ENCODE data around the gene AVEN. TPM values are rescaled to one million over a fixed set of nuclear protein-coding genes. Genes with fewer than 3 reads are reported as not detected.

Gene AVEN
- total and polyA plus RNA-seq, 2 experiments from 2014 or later, result 10.7 to 31.7 TPM

GRCh38 chr15:34038023-34038870 lies 757 bp downstream of the AVEN start:
- Histone ChIP-seq H3K9me3 (ENCODE audit: low read depth) (no peaks in the 10 kb centered on the region), H3K4me3 (peak overlapping the region; percentile 60), H3K27me3 (no peaks in the 10 kb centered on the region), H3K4me1 (ENCODE audit: low read depth) (peaks cover 27% of the 10 kb centered on the region), H3K36me3 (no peaks in the 10 kb centered on the region), H3K27ac (peak overlapping the region; percentile 96)
- no peak for TF ChIP-seq CTCF (IDR thresholded peaks at IDR 0.05; ENCODE audit: low read depth, low read length)
- peak; percentile 84 to 86 for DNase-seq (ENCODE audit: low read depth in 1 of 2, low spot score in 1 of 2)

GRCh38 chr15:34031987-34032760 lies 6.8 kb downstream of the AVEN start:
- no peaks in the 10 kb centered on the region for H3K27me3 ChIP-seq
- TF ChIP-seq CTCF (IDR thresholded peaks at IDR 0.05; ENCODE audit: low read depth, low read length), result no peak
- peaks cover 10% of the 10 kb centered on the region for H3K4me1 ChIP-seq (ENCODE audit: low read depth)
- DNase-seq (ENCODE audit: low read depth in 1 of 2, low spot score in 1 of 2), result no peak
- H3K27ac ChIP-seq, result no peak overlapping the region
- no peak overlapping the region for H3K4me3 ChIP-seq
- no peaks in the 10 kb centered on the region for H3K36me3 ChIP-seq
- no peaks in the 10 kb centered on the region for H3K9me3 ChIP-seq (ENCODE audit: low read depth)

GRCh38 chr15:34027606-34028005 lies 11.4 kb downstream of the AVEN start:
- TF ChIP-seq CTCF (IDR thresholded peaks at IDR 0.05; ENCODE audit: low read depth, low read length), result no peak
- Histone ChIP-seq H3K36me3 (no peaks in the 10 kb centered on the region), H3K9me3 (ENCODE audit: low read depth) (no peaks in the 10 kb centered on the region), H3K27me3 (no peaks in the 10 kb centered on the region), H3K4me1 (ENCODE audit: low read depth) (no peaks in the 10 kb centered on the region), H3K27ac (no peak overlapping the region), H3K4me3 (no peak overlapping the region)
- no peak for DNase-seq (ENCODE audit: low read depth in 1 of 2, low spot score in 1 of 2)

GRCh38 chr15:34025252-34025651 lies 13.8 kb downstream of the AVEN start:
- Histone ChIP-seq H3K4me3 (no peak overlapping the region), H3K4me1 (ENCODE audit: low read depth) (no peaks in the 10 kb centered on the region), H3K36me3 (no peaks in the 10 kb centered on the region), H3K27ac (no peak overlapping the region), H3K27me3 (no peaks in the 10 kb centered on the region), H3K9me3 (ENCODE audit: low read depth) (no peaks in the 10 kb centered on the region)
- DNase-seq (ENCODE audit: low read depth in 1 of 2, low spot score in 1 of 2), result no peak
- TF ChIP-seq CTCF (IDR thresholded peaks at IDR 0.05; ENCODE audit: low read depth, low read length), result no peak

GRCh38 chr15:34023907-34024306 lies 15.1 kb downstream of the AVEN start:
- H3K4me3 ChIP-seq, result no peak overlapping the region
- no peaks in the 10 kb centered on the region for H3K9me3 ChIP-seq (ENCODE audit: low read depth)
- H3K36me3 ChIP-seq, result no peaks in the 10 kb centered on the region
- H3K27ac ChIP-seq, result no peak overlapping the region
- DNase-seq (ENCODE audit: low read depth in 1 of 2, low spot score in 1 of 2), result peak in 1 of 2 donors; percentile 56
- H3K27me3 ChIP-seq, result no peaks in the 10 kb centered on the region
- TF ChIP-seq CTCF (IDR thresholded peaks at IDR 0.05; ENCODE audit: low read depth, low read length), result no peak
- H3K4me1 ChIP-seq (ENCODE audit: low read depth), result no peaks in the 10 kb centered on the region
